SK-N-SH (cell line): ENCODE measurements around the gene MAPK13. TPM values are rescaled to one million over a fixed set of nuclear protein-coding genes. Genes with fewer than 3 reads are reported as not detected.
A peak's percentile ranks its signal among the peaks of the same experiment; 100 is the strongest.

Experiments used
- CTCF ChIA-PET: fragments of 300-600, 350-600 bp; formaldehyde crosslinking; extraction: SDS; loops from one replicate; lab custom pipeline; 2021; lab: Yijun Ruan, JAX
- POLR2A ChIA-PET: fragments of 350-600 bp; sonication (Branson Sonifier 250); formaldehyde crosslinking; extraction: SDS; loops from one replicate; lab custom pipeline; 2020; ENCODE audit warnings: antibody characterized with exemption, inconsistent platforms; lab: Yijun Ruan, JAX
- DNase-seq: peaks from one replicate; pipeline ENCODE4 v3.0.0; 2012
- H2AFZ ChIP-seq: fragments of 200-600 bp; sonication (generic); 2 replicates; pipeline ENCODE4 v1.8.1; 2016; ENCODE audit warnings: antibody characterized with exemption, mild to moderate bottlenecking, low read depth
- H3F3A ChIP-seq: fragments of 200-600 bp; sonication (generic); replicated peaks from 2 replicates; pipeline ENCODE3; 2016; ENCODE audit warnings: antibody characterized with exemption, mild to moderate bottlenecking; ENCODE audit not compliant: insufficient read depth
- H3K27ac ChIP-seq, 2 experiments: fragments of 200-500 bp in 1 of 2; fragments of 200-600 bp in 1 of 2; sonication (Bioruptor generic) in 1 of 2; sonication (generic), shearing (Covaris generic) in 1 of 2; 2 replicates each; pipeline versions ENCODE4 v1.5.1 to v1.6.1; 2014 to 2016; ENCODE audit warnings: low read depth in 2 of 2, inconsistent platforms in 1 of 2, low read length in 1 of 2, mild to moderate bottlenecking in 1 of 2, mixed read lengths in 1 of 2
- H3K27me3 ChIP-seq: fragments of 200-600 bp; sonication (generic), shearing (Covaris generic); 2 replicates; pipeline ENCODE4 v1.6.1; 2016; ENCODE audit warnings: mixed run types; ENCODE audit not compliant: insufficient read depth
- H3K36me3 ChIP-seq, 2 experiments: fragments of 200-500 bp in 1 of 2; fragments of 200-600 bp in 1 of 2; sonication (Bioruptor generic) in 1 of 2; sonication (generic) in 1 of 2; replicated peaks in 1 of 2; 2 replicates each; pipeline versions ENCODE3 to v1.5.1; 2014 to 2016; ENCODE audit warnings: low read length in 1 of 2, mild to moderate bottlenecking in 1 of 2; ENCODE audit not compliant: insufficient read depth in 2 of 2, control insufficient read depth in 1 of 2
- H3K4me1 ChIP-seq, 2 experiments: fragments of 200-500 bp in 1 of 2; fragments of 200-600 bp in 1 of 2; sonication (Bioruptor generic) in 1 of 2; sonication (generic), shearing (Covaris generic) in 1 of 2; 2 replicates each; pipeline versions ENCODE4 v1.5.1 to v1.6.1; 2014 to 2016; ENCODE audit warnings: low read depth in 1 of 2, low read length in 1 of 2, mixed run types in 1 of 2; ENCODE audit not compliant: insufficient read depth in 2 of 2, control insufficient read depth in 1 of 2
- H3K4me2 ChIP-seq: fragments of 200-600 bp; sonication (generic), shearing (Covaris generic); 2 replicates; pipeline ENCODE4 v1.6.1; 2017; ENCODE audit warnings: mixed run types
- H3K4me3 ChIP-seq, 2 experiments: fragments of 200-500 bp in 1 of 2; fragments of 200-600 bp in 1 of 2; sonication (Bioruptor generic) in 1 of 2; sonication (generic), shearing (Covaris generic) in 1 of 2; 2 replicates each; pipeline versions ENCODE4 v1.5.1 to v1.8.1; 2014 to 2016; ENCODE audit warnings: low read depth in 2 of 2, inconsistent platforms in 1 of 2, low read length in 1 of 2, mild to moderate bottlenecking in 1 of 2, mixed read lengths in 1 of 2, moderate library complexity in 1 of 2
- H3K79me2 ChIP-seq: fragments of 200-600 bp; sonication (generic); 2 replicates; pipeline ENCODE4 v1.8.1; 2017; ENCODE audit warnings: mild to moderate bottlenecking; ENCODE audit not compliant: insufficient read depth
- H3K9ac ChIP-seq: fragments of 200-600 bp; sonication (generic); 2 replicates; pipeline ENCODE4 v1.6.1; 2017; ENCODE audit warnings: mixed run types
- H3K9me2 ChIP-seq: fragments of 200-600 bp; sonication (generic); 2 replicates; pipeline ENCODE4 v1.6.1; 2017; ENCODE audit warnings: mixed run types
- H3K9me3 ChIP-seq: fragments of 200-600 bp; sonication (generic); 2 replicates; pipeline ENCODE4 v1.6.1; 2017; ENCODE audit warnings: mixed run types, mild to moderate bottlenecking, moderate library complexity
- H4K20me1 ChIP-seq: fragments of 200-600 bp; sonication (generic); 2 replicates; pipeline ENCODE4 v1.6.1; 2017; ENCODE audit warnings: mild to moderate bottlenecking, mixed run types; ENCODE audit not compliant: insufficient read depth
- ELF1 ChIP-seq: IDR thresholded peaks from 2 replicates; pipeline ENCODE4 v1.4.0; 2012
- EP300 ChIP-seq, 2 experiments: IDR thresholded peaks; 2 replicates each; pipeline versions ENCODE4 v1.4.0 to v1.6.1; 2012; ENCODE audit warnings: borderline replicate concordance in 1 of 2, low read depth in 1 of 2, low read length in 1 of 2
- FOSL2 ChIP-seq: IDR thresholded peaks from 2 replicates; pipeline ENCODE4 v1.4.0; 2012; ENCODE audit warnings: low read depth, mild to moderate bottlenecking, moderate library complexity, borderline replicate concordance
- FOXM1 ChIP-seq: IDR thresholded peaks from 2 replicates; pipeline ENCODE4 v1.4.0; 2012; ENCODE audit warnings: low read depth, mild to moderate bottlenecking
- JUND ChIP-seq: IDR thresholded peaks from 2 replicates; pipeline ENCODE4 v1.4.0; 2012
- MXI1 ChIP-seq: IDR thresholded peaks from 2 replicates; pipeline ENCODE4 v1.6.1; 2012; ENCODE audit warnings: mild to moderate bottlenecking, low read depth, low read length, improper control_type of control experiment
- PBX3 ChIP-seq: IDR thresholded peaks from 2 replicates; pipeline ENCODE4; 2012
- POLR2AphosphoS5 ChIP-seq: IDR thresholded peaks from 2 replicates; pipeline ENCODE4 v1.6.1; 2012; ENCODE audit warnings: low read depth, low read length
- RCOR1 ChIP-seq: fragments of 150-350 bp; IDR thresholded peaks from 2 replicates; pipeline ENCODE4 v1.6.1; 2017; ENCODE audit warnings: antibody characterized with exemption, low read length
- RXRA ChIP-seq: IDR thresholded peaks from 2 replicates; pipeline ENCODE4 v1.4.0; 2012; ENCODE audit warnings: low read depth, mild to moderate bottlenecking, borderline replicate concordance
- SMC3 ChIP-seq: IDR thresholded peaks from 2 replicates; pipeline ENCODE4 v1.6.1; 2012; ENCODE audit warnings: low read depth, low read length, improper control_type of control experiment
- TAF1 ChIP-seq: IDR thresholded peaks from 2 replicates; pipeline ENCODE4 v1.6.1; 2012; ENCODE audit warnings: low read depth, mild to moderate bottlenecking, low read length, moderate library complexity, borderline replicate concordance
- USF1 ChIP-seq: IDR thresholded peaks from 2 replicates; pipeline ENCODE4 v1.4.0; 2012; ENCODE audit warnings: low read depth, borderline replicate concordance
- YY1 ChIP-seq: IDR thresholded peaks from 2 replicates; pipeline ENCODE4 v1.4.0; 2012; ENCODE audit warnings: low read depth, mild to moderate bottlenecking
- WGBS: methylation state at CpG from one replicate; pipeline ENCODE4 v1.1.6; 2017; ENCODE audit warnings: low lambda C conversion rate; 5-methylcytosine and 5-hydroxymethylcytosine counted together
- polyA plus RNA-seq, 3 experiments: library from polyadenylated mRNA; depleted of rRNA; stranded (reverse); fragments of >200 nt; gene quantifications; 2 replicates each; pipeline ENCODE4 v1.2.3, GENCODE V29; 2012
- TF ChIP-seq, protein P1 (sequence below): IDR thresholded peaks from 2 replicates; pipeline ENCODE4 v1.6.1; 2012; ENCODE audit warnings: mild to moderate bottlenecking, low read depth, low read length, moderate library complexity
- TF ChIP-seq, protein P2 (sequence below): fragments of 200-600 bp; sonication (generic); IDR thresholded peaks from 2 replicates; pipeline ENCODE4 v1.6.1; 2017; ENCODE audit warnings: antibody characterized with exemption, mild to moderate bottlenecking, moderate library complexity

The MAPK13 gene
- polyA plus RNA-seq, 1 of the 3 experiments (the other 2 are of a cell fraction), result 2.3 TPM

DNA sequence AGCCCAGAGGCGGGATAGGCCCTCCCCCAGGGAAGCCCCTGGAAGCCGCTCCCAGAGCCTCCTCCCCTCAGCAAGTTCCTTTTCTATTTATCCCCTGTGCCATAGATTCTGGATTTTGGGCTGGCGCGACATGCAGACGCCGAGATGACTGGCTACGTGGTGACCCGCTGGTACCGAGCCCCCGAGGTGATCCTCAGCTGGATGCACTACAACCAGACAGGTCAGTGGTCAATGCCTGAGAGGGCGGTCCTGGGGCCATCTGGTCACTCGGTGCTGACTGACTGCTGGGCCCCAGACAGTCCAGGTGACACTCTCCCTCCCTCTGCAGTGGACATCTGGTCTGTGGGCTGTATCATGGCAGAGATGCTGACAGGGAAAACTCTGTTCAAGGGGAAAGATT is 6.2 kb downstream of the MAPK13 start:
- H3K27ac ChIP-seq, result peak overlapping the region in 1 of 2 experiments; percentile 17; a peak in 2 of 4 replicates

GRCh38 chr6:36138667-36139066 is 8.4 kb downstream of the MAPK13 start:
- no peaks in the 10 kb centered on the region for H3K9me3 ChIP-seq
- H3K4me3 ChIP-seq, result no peak overlapping the region
- H3K4me1 ChIP-seq, result peaks cover 0 to 37% of the 10 kb centered on the region in 2 experiments; a peak in 1 of 4 replicates
- no peaks in the 10 kb centered on the region for H4K20me1 ChIP-seq
- no peaks in the 10 kb centered on the region for H3K27me3 ChIP-seq
- no peaks in the 10 kb centered on the region for H3K9me2 ChIP-seq
- H3K27ac ChIP-seq, result no peak overlapping the region
- H3K4me2 ChIP-seq, result no peak overlapping the region
- no peak overlapping the region for H3K9ac ChIP-seq
- WGBS, result 88% methylated on average over 15 of the region's 15 CpGs
- no peaks in the 10 kb centered on the region for H3K79me2 ChIP-seq
- H2AFZ ChIP-seq, result no peak overlapping the region
- DNase-seq, result no peak
- CTCF ChIA-PET, result interaction anchor here (0.9 to 2.5 kb wide), 17 partner anchors 7 to 222 kb away, joined by 3 to 10 read pairs (median 4); no protein-coding TSS in a partner anchor
- H3K36me3 ChIP-seq, result no peaks in the 10 kb centered on the region
- TF ChIP-seq ELF1 (no peak), RCOR1 (no peak), JUND (no peak), FOSL2 (no peak), MXI1 (no peak), RXRA (no peak), SMC3 (no peak), USF1 (no peak), FOXM1 (no peak), YY1 (no peak), PBX3 (no peak)
- TF ChIP-seq, protein P1, sequence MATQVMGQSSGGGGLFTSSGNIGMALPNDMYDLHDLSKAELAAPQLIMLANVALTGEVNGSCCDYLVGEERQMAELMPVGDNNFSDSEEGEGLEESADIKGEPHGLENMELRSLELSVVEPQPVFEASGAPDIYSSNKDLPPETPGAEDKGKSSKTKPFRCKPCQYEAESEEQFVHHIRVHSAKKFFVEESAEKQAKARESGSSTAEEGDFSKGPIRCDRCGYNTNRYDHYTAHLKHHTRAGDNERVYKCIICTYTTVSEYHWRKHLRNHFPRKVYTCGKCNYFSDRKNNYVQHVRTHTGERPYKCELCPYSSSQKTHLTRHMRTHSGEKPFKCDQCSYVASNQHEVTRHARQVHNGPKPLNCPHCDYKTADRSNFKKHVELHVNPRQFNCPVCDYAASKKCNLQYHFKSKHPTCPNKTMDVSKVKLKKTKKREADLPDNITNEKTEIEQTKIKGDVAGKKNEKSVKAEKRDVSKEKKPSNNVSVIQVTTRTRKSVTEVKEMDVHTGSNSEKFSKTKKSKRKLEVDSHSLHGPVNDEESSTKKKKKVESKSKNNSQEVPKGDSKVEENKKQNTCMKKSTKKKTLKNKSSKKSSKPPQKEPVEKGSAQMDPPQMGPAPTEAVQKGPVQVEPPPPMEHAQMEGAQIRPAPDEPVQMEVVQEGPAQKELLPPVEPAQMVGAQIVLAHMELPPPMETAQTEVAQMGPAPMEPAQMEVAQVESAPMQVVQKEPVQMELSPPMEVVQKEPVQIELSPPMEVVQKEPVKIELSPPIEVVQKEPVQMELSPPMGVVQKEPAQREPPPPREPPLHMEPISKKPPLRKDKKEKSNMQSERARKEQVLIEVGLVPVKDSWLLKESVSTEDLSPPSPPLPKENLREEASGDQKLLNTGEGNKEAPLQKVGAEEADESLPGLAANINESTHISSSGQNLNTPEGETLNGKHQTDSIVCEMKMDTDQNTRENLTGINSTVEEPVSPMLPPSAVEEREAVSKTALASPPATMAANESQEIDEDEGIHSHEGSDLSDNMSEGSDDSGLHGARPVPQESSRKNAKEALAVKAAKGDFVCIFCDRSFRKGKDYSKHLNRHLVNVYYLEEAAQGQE, result no peak
- H3F3A ChIP-seq, result no peaks in the 10 kb centered on the region
- POLR2A ChIA-PET, result no interaction called here

More for the DNA sequence above, 6.2 kb downstream of the MAPK13 start:
- Histone ChIP-seq H3F3A (no peaks in the 10 kb centered on the region), H3K36me3 (no peaks in the 10 kb centered on the region), H3K4me2 (no peak overlapping the region), H4K20me1 (no peaks in the 10 kb centered on the region), H2AFZ (no peak overlapping the region), H3K4me3 (no peak overlapping the region), H3K9ac (no peak overlapping the region), H3K9me3 (no peaks in the 10 kb centered on the region), H3K4me1 (peaks cover 12 to 56% of the 10 kb centered on the region in 2 experiments), H3K27me3 (no peaks in the 10 kb centered on the region), H3K9me2 (no peaks in the 10 kb centered on the region), H3K79me2 (no peaks in the 10 kb centered on the region)
- peak; percentile 68 for DNase-seq
- TF ChIP-seq EP300 (IDR thresholded peaks at IDR 0.05; ENCODE audit: borderline replicate concordance in 1 of 2, low read depth in 1 of 2, low read length in 1 of 2), result 0 out of 4 replicates have a peak, but pooled peaks of 1 of the 2 experiments have one; percentile 25
- TF ChIP-seq TAF1, result no peak
- no peak for TF ChIP-seq POLR2AphosphoS5
- TF ChIP-seq, protein P2, sequence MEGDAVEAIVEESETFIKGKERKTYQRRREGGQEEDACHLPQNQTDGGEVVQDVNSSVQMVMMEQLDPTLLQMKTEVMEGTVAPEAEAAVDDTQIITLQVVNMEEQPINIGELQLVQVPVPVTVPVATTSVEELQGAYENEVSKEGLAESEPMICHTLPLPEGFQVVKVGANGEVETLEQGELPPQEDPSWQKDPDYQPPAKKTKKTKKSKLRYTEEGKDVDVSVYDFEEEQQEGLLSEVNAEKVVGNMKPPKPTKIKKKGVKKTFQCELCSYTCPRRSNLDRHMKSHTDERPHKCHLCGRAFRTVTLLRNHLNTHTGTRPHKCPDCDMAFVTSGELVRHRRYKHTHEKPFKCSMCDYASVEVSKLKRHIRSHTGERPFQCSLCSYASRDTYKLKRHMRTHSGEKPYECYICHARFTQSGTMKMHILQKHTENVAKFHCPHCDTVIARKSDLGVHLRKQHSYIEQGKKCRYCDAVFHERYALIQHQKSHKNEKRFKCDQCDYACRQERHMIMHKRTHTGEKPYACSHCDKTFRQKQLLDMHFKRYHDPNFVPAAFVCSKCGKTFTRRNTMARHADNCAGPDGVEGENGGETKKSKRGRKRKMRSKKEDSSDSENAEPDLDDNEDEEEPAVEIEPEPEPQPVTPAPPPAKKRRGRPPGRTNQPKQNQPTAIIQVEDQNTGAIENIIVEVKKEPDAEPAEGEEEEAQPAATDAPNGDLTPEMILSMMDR, result no peak
- ChIA-PET CTCF (interaction anchor here (0.8 to 1.0 kb wide), 2 partner anchors 109 to 166 kb away, joined by 3 read pairs; partner anchors contain the start of gene MAPK14), POLR2A (no interaction called here)
- no CpG with 5 or more reads among the region's 12 CpGs for WGBS
